Glomerular visceral epithelial cell (primary cell): ENCODE results near the gene ACKR2.

Source experiments
- DNase-seq: peaks from one replicate; pipeline ENCODE4 v3.0.0-alpha.2; 2016; ENCODE audit errors: extremely low spot score

The ACKR2 gene

GRCh38 chr3:42886294-42886822 is 77.1 kb downstream of the ACKR2 start:
- no peak for DNase-seq

GRCh38 chr3:42887084-42887483 is 77.8 kb downstream of the ACKR2 start:
- no peak for DNase-seq

- peak; percentile 34 for DNase-seq
These were observed 81.8 kb downstream of the ACKR2 start for GRCh38 chr3:42891042-42891441.

- DNase-seq = no peak
These were observed 82.9 kb downstream of the ACKR2 start for GRCh38 chr3:42892169-42892568.

GRCh38 chr3:42892807-42893206 is 83.6 kb downstream of the ACKR2 start:
- no peak for DNase-seq

- no peak for DNase-seq
These were observed 85.7 kb downstream of the ACKR2 start for GRCh38 chr3:42894698-42895579.

- no peak for DNase-seq
These were observed 86.3 kb downstream of the ACKR2 start for GRCh38 chr3:42895580-42895868.

- no peak for DNase-seq
These were observed 89.8 kb downstream of the ACKR2 start for GRCh38 chr3:42898896-42899675.

GRCh38 chr3:42900226-42901072 is 91.2 kb downstream of the ACKR2 start:
- DNase-seq = no peak

- DNase-seq = no peak
These were observed 91.8 kb downstream of the ACKR2 start for GRCh38 chr3:42901073-42901415.

- DNase-seq = no peak
These were observed 93.0 kb downstream of the ACKR2 start for GRCh38 chr3:42902257-42902656.

- no peak for DNase-seq
These were observed 94.8 kb downstream of the ACKR2 start for GRCh38 chr3:42904076-42904475.

- DNase-seq = no peak
These were observed 96.5 kb downstream of the ACKR2 start for GRCh38 chr3:42905740-42906069.

- DNase-seq = peak; percentile 25
These were observed 97.0 kb downstream of the ACKR2 start, which contains the start of gene ZNF662 for GRCh38 chr3:42906070-42906847. TSS of gene ZNF662 (plus strand) at chr3:42906142. CDS start at chr3:42908115, 1,973 bp downstream.

GRCh38 chr3:42906848-42907183 is 97.6 kb downstream of the ACKR2 start:
- no peak for DNase-seq

- no peak for DNase-seq
These were observed 99.4 kb downstream of the ACKR2 start for GRCh38 chr3:42908675-42909074.

- DNase-seq = no peak
These were observed 102.3 kb downstream of the ACKR2 start for GRCh38 chr3:42911551-42911950.

GRCh38 chr3:42914771-42915515 is 105.7 kb downstream of the ACKR2 start:
- no peak for DNase-seq
